ENCODE data around the gene PAFAH1B2. TPM values are rescaled to one million over a fixed set of nuclear protein-coding genes. Genes with fewer than 3 reads are reported as not detected.
A peak's percentile ranks its signal among the peaks of the same experiment; 100 is the strongest.

Gene PAFAH1B2
- polyA plus RNA-seq, 1 experiment, result 48.8 TPM

DNA sequence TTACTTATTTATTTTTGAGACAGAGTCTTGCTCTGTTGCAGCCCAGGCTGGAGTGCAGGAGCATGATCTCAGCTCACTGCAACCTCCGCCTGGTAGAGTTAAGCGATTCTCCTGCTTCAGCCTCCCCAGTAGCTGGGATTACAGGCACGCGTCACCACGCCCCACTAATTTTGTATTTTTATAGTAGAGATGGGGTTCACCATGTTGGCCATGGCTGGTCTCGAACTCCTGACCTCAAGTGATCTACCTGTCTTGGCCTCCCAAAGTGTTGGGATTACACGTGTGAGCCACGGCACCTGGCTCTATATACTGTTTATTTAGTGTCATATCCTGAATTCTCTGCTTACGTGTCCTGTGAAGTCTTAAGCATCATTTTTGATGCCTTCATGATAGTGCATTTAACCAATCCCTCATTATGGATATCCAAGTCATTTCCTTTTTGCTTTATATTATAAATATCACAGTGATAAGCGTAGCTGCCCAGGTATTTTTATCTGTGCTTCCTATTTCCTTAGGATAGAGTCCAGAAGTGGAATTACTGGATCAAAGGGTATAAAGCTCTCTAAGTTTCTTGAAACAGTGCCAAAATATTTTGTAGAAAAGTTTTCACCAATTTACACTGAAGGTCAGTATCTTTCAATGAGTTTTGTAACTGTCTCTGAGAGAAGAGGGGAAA lies 33.6 kb downstream of the PAFAH1B2 start:
- Histone ChIP-seq H3K27me3 (ENCODE audit: control insufficient read depth, insufficient read depth, low read length) (no peaks in the 10 kb centered on the region), H3K27ac (ENCODE audit: low read depth, low read length) (no peak overlapping the region), H3K4me3 (ENCODE audit: low read depth, low read length) (peak overlapping the region; percentile 76), H3K9me3 (ENCODE audit: control insufficient read depth, insufficient read depth, low read length) (no peaks in the 10 kb centered on the region; the same call in 1 of the 2 replicates)
- TF ChIP-seq, protein P1, sequence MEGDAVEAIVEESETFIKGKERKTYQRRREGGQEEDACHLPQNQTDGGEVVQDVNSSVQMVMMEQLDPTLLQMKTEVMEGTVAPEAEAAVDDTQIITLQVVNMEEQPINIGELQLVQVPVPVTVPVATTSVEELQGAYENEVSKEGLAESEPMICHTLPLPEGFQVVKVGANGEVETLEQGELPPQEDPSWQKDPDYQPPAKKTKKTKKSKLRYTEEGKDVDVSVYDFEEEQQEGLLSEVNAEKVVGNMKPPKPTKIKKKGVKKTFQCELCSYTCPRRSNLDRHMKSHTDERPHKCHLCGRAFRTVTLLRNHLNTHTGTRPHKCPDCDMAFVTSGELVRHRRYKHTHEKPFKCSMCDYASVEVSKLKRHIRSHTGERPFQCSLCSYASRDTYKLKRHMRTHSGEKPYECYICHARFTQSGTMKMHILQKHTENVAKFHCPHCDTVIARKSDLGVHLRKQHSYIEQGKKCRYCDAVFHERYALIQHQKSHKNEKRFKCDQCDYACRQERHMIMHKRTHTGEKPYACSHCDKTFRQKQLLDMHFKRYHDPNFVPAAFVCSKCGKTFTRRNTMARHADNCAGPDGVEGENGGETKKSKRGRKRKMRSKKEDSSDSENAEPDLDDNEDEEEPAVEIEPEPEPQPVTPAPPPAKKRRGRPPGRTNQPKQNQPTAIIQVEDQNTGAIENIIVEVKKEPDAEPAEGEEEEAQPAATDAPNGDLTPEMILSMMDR (IDR thresholded peaks at IDR 0.05; ENCODE audit: low read depth, low read length), result no peak
- ChIA-PET POLR2A (interaction anchor here (0.7 to 2.7 kb wide), 4 partner anchors 23 to 390 kb away, joined by 3 to 18 read pairs (median 10); partner anchors contain the start of genes PAFAH1B2 and ZPR1), CTCF (interaction anchor here (1.1 to 6.5 kb wide), 4 partner anchors 11 to 48 kb away, joined by 3 to 70 read pairs (median 6); no protein-coding TSS in a partner anchor)
- DNase-seq (ENCODE audit: low read depth, low spot score), result no peak

DNA sequence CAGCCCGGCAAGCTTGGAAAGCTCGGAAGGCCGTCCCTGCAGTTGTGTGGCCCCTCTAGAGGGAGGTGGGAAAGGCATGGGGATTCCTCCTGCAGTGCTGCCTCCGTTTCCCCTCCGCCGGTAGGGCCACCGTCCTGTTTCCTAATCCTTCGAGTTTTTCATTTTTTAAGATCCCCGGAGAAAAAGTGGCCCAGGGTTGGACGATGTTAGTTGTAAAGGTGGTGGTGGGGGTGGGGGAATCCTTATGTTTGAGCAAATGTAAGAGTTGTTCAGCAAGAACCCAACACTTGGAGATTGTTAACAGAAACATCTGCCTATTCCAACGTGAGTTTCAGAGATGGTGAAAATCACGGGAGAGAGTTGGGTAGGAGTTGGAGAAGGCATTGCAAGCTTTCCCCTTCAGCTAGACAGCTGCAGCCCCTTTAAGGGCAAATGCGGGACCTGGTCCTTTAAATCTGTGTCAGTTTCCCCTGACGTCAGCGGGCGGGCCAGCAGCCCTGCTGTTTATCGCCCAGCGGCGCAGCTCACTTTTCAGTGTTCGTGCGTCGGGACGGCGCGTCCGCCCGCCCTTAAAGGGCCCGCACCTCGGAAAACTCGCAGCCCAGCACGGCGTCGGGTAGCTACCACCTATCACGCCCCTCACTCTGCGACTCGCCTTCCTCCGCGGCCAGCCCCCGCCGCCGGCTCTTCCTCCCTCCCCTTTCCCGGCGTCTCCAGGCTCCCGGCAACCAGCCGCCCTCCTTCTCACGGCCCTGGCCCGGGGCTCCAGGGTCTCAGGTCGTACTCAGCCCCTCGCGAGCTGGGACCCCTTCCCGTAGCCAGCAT lies 34.3 kb downstream of the PAFAH1B2 start, which contains the start of gene SIDT2:
TSS of gene SIDT2 (plus strand) at position 534 of the 825 bp plus-strand sequence. CDS start 521 bp downstream, outside the sequence.
- Histone ChIP-seq H3K9me3 (ENCODE audit: control insufficient read depth, insufficient read depth, low read length) (no peaks in the 10 kb centered on the region; the same call in 1 of the 2 replicates), H3K27me3 (ENCODE audit: control insufficient read depth, insufficient read depth, low read length) (no peaks in the 10 kb centered on the region), H3K4me3 (ENCODE audit: low read depth, low read length) (peak within 1 kb of the TSS; percentile 76), H3K27ac (ENCODE audit: low read depth, low read length) (peak within 1 kb of the TSS; percentile 65)
- peak; percentile 86 for DNase-seq (ENCODE audit: low read depth, low spot score)
- TF ChIP-seq, protein P1 (IDR thresholded peaks at IDR 0.05; ENCODE audit: low read depth, low read length), result no peak
- ChIA-PET CTCF (interaction anchor here (1.1 to 6.5 kb wide), 6 partner anchors 12 to 52 kb away, joined by 3 to 70 read pairs (median 12); no protein-coding TSS in a partner anchor), POLR2A (interaction anchor here (0.7 to 2.7 kb wide), 9 partner anchors 8 to 391 kb away, joined by 3 to 20 read pairs (median 4); partner anchors contain the start of genes PAFAH1B2, PCSK7, RNF214 and ZPR1)

DNA sequence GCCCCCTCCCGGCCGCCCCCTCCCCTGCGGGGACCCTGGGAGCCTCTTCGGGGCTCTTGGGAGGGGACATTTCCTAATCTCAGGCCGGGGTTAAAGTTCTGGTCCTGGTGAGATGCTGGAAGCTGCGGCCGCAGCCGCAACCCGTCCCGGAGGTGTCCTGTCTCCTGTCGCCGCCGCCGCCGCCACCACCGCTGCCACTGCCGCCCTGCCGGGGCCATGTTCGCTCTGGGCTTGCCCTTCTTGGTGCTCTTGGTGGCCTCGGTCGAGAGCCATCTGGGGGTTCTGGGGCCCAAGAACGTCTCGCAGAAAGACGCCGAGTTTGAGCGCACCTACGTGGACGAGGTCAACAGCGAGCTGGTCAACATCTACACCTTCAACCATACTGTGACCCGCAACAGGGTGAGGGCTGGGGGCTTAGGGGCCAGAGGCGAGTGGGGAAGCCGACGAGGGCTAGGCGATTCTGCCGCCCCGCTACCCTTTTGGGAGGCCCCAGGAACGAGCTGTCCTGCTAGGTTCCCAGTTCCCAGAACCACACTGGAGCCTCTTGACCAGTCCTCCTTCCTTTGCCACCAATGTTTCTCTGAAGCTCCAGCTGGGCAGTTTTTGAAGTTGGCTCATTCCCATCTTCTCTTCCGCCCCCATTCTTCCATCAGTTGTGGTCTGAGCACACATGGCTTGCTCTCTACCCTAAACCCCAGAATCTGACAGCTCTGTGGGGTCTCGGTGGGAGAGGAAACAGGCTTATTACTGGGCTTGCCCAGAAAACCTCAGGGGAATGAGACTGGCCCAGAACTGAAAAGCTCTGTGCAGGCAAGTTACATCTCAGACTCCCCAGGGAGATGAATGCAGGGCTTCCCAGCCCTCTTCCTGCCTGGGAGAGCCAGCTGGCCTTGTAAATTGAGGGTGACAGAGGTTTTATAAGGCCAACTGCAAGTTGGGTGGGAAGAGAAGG lies 35.2 kb downstream of the PAFAH1B2 start:
- ChIA-PET CTCF (interaction anchor here (0.6 to 6.5 kb wide), 10 partner anchors 10 to 388 kb away, joined by 3 to 70 read pairs (median 8); partner anchors contain the start of gene APOA5), POLR2A (interaction anchor here (0.7 to 2.7 kb wide), 8 partner anchors 9 to 350 kb away, joined by 3 to 20 read pairs (median 6); partner anchors contain the start of genes APOC3, PAFAH1B2, PCSK7 and RNF214)
- Histone ChIP-seq H3K27ac (ENCODE audit: low read depth, low read length) (peak overlapping the region; percentile 65), H3K9me3 (ENCODE audit: control insufficient read depth, insufficient read depth, low read length) (no peaks in the 10 kb centered on the region; the same call in 1 of the 2 replicates), H3K4me3 (ENCODE audit: low read depth, low read length) (peak overlapping the region; percentile 76), H3K27me3 (ENCODE audit: control insufficient read depth, insufficient read depth, low read length) (no peaks in the 10 kb centered on the region)
- no peak for DNase-seq (ENCODE audit: low read depth, low spot score)
- TF ChIP-seq, protein P1 (IDR thresholded peaks at IDR 0.05; ENCODE audit: low read depth, low read length), result no peak

DNA sequence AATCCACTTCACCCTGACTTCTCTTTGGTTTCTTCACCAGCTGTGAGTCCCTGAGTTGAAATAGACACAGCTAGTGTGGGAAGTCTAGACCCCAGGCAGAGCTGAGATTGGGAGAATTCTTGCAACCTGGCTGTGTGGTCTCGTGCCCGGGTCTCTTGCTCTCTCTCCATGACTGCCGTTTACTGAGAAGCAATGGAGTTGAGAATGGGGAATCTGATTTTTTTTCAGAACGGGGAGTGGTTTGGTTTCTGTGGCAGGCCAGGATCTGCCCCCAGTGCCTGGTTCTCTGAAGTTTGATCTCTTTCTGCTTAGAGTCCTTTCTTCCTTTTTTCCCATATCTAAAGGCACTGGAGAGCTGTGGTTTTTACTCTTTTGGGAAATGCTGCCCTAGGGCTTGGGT lies 35.9 kb downstream of the PAFAH1B2 start:
- no peaks in the 10 kb centered on the region for H3K27me3 ChIP-seq (ENCODE audit: control insufficient read depth, insufficient read depth, low read length)
- H3K9me3 ChIP-seq (ENCODE audit: control insufficient read depth, insufficient read depth, low read length), result no peaks in the 10 kb centered on the region; the same call in 1 of the 2 replicates
- TF ChIP-seq, protein P1 (IDR thresholded peaks at IDR 0.05; ENCODE audit: low read depth, low read length), result no peak
- CTCF ChIA-PET, result interaction anchor here (0.6 to 6.5 kb wide), 12 partner anchors 10 to 437 kb away, joined by 3 to 70 read pairs (median 6); partner anchors contain the start of gene APOA5
- H3K27ac ChIP-seq (ENCODE audit: low read depth, low read length), result no peak overlapping the region
- POLR2A ChIA-PET, result interaction anchor here (0.7 to 2.7 kb wide), 5 partner anchors 10 to 52 kb away, joined by 3 to 20 read pairs (median 12); partner anchors contain the start of genes PAFAH1B2, PCSK7 and RNF214
- peak overlapping the region; percentile 76 for H3K4me3 ChIP-seq (ENCODE audit: low read depth, low read length)
- no peak for DNase-seq (ENCODE audit: low read depth, low spot score)

Measured in AG04450 (cell line).